ENCODE measurements around the gene MAGED2.

- TF ChIP-seq EGR1 (IDR thresholded peaks at IDR 0.05): no peak
- TF ChIP-seq REST (IDR thresholded peaks at IDR 0.05; ENCODE audit: low read depth): no peak
- no peak for TF ChIP-seq USF1 (IDR thresholded peaks at IDR 0.05)
- no peak for TF ChIP-seq ZBTB7A (IDR thresholded peaks at IDR 0.05; ENCODE audit: low read depth)
- no peak for TF ChIP-seq TAF1 (IDR thresholded peaks at IDR 0.05; ENCODE audit: low read depth)
- TF ChIP-seq MAX (IDR thresholded peaks at IDR 0.05): no peak
- no peak for TF ChIP-seq YY1 (IDR thresholded peaks at IDR 0.05; ENCODE audit: low read depth)
- no peak for TF ChIP-seq TEAD4 (IDR thresholded peaks at IDR 0.05)
- TF ChIP-seq TCF12 (IDR thresholded peaks at IDR 0.05; ENCODE audit: low read depth): no peak
- TF ChIP-seq RAD21 (IDR thresholded peaks at IDR 0.05; ENCODE audit: low read depth): peak; percentile 10; the same call in 1 of the 2 replicates
- no peak for TF ChIP-seq CREB1 (IDR thresholded peaks at IDR 0.05; ENCODE audit: low read depth)
- TF ChIP-seq EP300 (IDR thresholded peaks at IDR 0.05; ENCODE audit: borderline replicate concordance): no peak
- no peak for TF ChIP-seq NFIC (IDR thresholded peaks at IDR 0.05)
- TF ChIP-seq CEBPB (IDR thresholded peaks at IDR 0.05): no peak
Observed at GRCh38 chrX:54825716-54826438, 18.3 kb downstream of the MAGED2 start.
